CD14-positive monocyte (primary cell): ENCODE results near the gene CACNA1B. TPM values are rescaled to one million over a fixed set of nuclear protein-coding genes. Genes with fewer than 3 reads are reported as not detected.

Experiments
- DNase-seq, 3 donors: peaks; one replicate each; pipeline ENCODE4 v3.0.0-alpha.2; 2011 to 2022
- H2AFZ ChIP-seq: 2 replicates; pipeline ENCODE4 v1.6.0; 2012; ENCODE audit warnings: mild to moderate bottlenecking, low read depth, low read length, inconsistent platforms; ENCODE audit not compliant: insufficient read depth, poor library complexity, severe bottlenecking
- H3K27ac ChIP-seq, 2 donors: 1 replicate in 1 of 2; 2 replicates in 1 of 2; pipeline ENCODE4 v1.5.1; 2012 to 2013; ENCODE audit warnings: low read length in 2 of 2, control low read depth in 1 of 2, inconsistent platforms in 1 of 2, low read depth in 1 of 2, mild to moderate bottlenecking in 1 of 2
- H3K27me3 ChIP-seq, 2 donors: one replicate each; pipeline versions ENCODE4 v1.6.0 to v1.6.1; 2011 to 2013; ENCODE audit warnings: low read length in 2 of 2; ENCODE audit not compliant: control insufficient read depth in 2 of 2, insufficient read depth in 2 of 2
- H3K36me3 ChIP-seq, 2 donors: replicated peaks in 1 of 2; 1 replicate in 1 of 2; 2 replicates in 1 of 2; pipeline versions ENCODE4 v1.5.1 to v1.6.1; 2012 to 2013; ENCODE audit warnings: low read length in 2 of 2, control low read depth in 1 of 2, inconsistent platforms in 1 of 2, mild to moderate bottlenecking in 1 of 2; ENCODE audit not compliant: insufficient read depth in 2 of 2, control insufficient read depth in 1 of 2
- H3K4me1 ChIP-seq, 2 donors: 1 replicate in 1 of 2; 2 replicates in 1 of 2; pipeline versions ENCODE4 v1.5.1 to v1.6.1; 2012 to 2013; ENCODE audit warnings: low read length in 2 of 2, control low read depth in 1 of 2, inconsistent platforms in 1 of 2, mild to moderate bottlenecking in 1 of 2, moderate library complexity in 1 of 2; ENCODE audit not compliant: insufficient read depth in 2 of 2, control insufficient read depth in 1 of 2
- H3K4me2 ChIP-seq: replicated peaks from 2 replicates; pipeline ENCODE3; 2012; ENCODE audit warnings: low read length, moderate library complexity, mild to moderate bottlenecking; ENCODE audit not compliant: poor library complexity, severe bottlenecking; ENCODE audit errors: extremely low read depth
- H3K4me3 ChIP-seq, 3 experiments: fragments of 200-600 bp in 1 of 3; sonication (generic) in 1 of 3; replicated peaks in 1 of 3; 1 replicate in 2 of 3; 2 replicates in 1 of 3; pipeline ENCODE4 v1.5.1; 2011 to 2013; ENCODE audit warnings: low read length in 3 of 3, mild to moderate bottlenecking in 3 of 3, control low read depth in 2 of 3, low read depth in 2 of 3, inconsistent platforms in 1 of 3, moderate library complexity in 1 of 3
- H3K79me2 ChIP-seq: 2 replicates; pipeline ENCODE4 v1.6.0; 2012; ENCODE audit warnings: mild to moderate bottlenecking, control low read depth, inconsistent platforms, low read length, moderate library complexity; ENCODE audit not compliant: insufficient read depth
- H3K9ac ChIP-seq: 2 replicates; pipeline ENCODE4 v1.6.0; 2017; ENCODE audit warnings: low read length, mild to moderate bottlenecking; ENCODE audit not compliant: insufficient read depth, poor library complexity, severe bottlenecking
- H3K9me3 ChIP-seq, 2 donors: replicated peaks in 1 of 2; 1 replicate in 1 of 2; 2 replicates in 1 of 2; pipeline versions ENCODE4 v1.5.1 to v1.6.1; 2012 to 2013; ENCODE audit warnings: low read length in 2 of 2, control low read depth in 1 of 2; ENCODE audit not compliant: control insufficient read depth in 1 of 2, insufficient read depth in 1 of 2
- H4K20me1 ChIP-seq: 2 replicates; pipeline ENCODE4 v1.6.0; 2012; ENCODE audit warnings: mild to moderate bottlenecking, low read length, control low read depth, moderate library complexity; ENCODE audit not compliant: insufficient read depth
- H3K27ac Mint-ChIP-seq, 7 donors: one replicate each; pipeline ENCODE4 v1.8.0; 2020; ENCODE audit warnings: mild to moderate bottlenecking in 7 of 7, mixed read lengths in 7 of 7, moderate library complexity in 6 of 7, inconsistent platforms in 2 of 7
- H3K27me3 Mint-ChIP-seq, 3 donors: one replicate each; pipeline ENCODE4 v1.8.0; 2021 to 2022; ENCODE audit warnings: low read depth in 3 of 3, mild to moderate bottlenecking in 3 of 3, mixed read lengths in 3 of 3, moderate library complexity in 3 of 3, inconsistent platforms in 1 of 3
- H3K36me3 Mint-ChIP-seq, 2 donors: one replicate each; pipeline ENCODE4 v1.8.0; 2020; ENCODE audit warnings: mixed read lengths in 2 of 2, inconsistent platforms in 1 of 2, mild to moderate bottlenecking in 1 of 2
- H3K4me1 Mint-ChIP-seq: one replicate; pipeline ENCODE4 v1.8.0; 2020; ENCODE audit warnings: mild to moderate bottlenecking, mixed read lengths
- H3K4me3 Mint-ChIP-seq, 2 donors: one replicate each; pipeline ENCODE4 v1.8.0; 2020; ENCODE audit warnings: mild to moderate bottlenecking in 2 of 2, mixed read lengths in 2 of 2, moderate library complexity in 1 of 2
- H3K9me3 Mint-ChIP-seq, 7 donors: one replicate each; pipeline ENCODE4 v1.8.0; 2020 to 2022; ENCODE audit warnings: mixed read lengths in 7 of 7, mild to moderate bottlenecking in 6 of 7, moderate library complexity in 6 of 7, inconsistent platforms in 2 of 7
- WGBS: methylation state at CpG from one replicate; pipeline ENCODE4 v1.1.5; 2013; ENCODE audit warnings: missing lambda C conversion rate; ENCODE audit not compliant: insufficient coverage; 5-methylcytosine and 5-hydroxymethylcytosine counted together
- intact Hi-C, 2 donors: fragments of 100-400 bp; cut with micrococcal nuclease; formaldehyde crosslinking; loops; one replicate each; pipeline versions ENCODE4 v1.15.0 to v1.15.1; 2023
- polyA plus RNA-seq, 3 donors: library from polyadenylated mRNA; depleted of rRNA in 1 of 3; unstranded in 2 of 3; stranded (reverse) in 1 of 3; fragments of 300-500 nt in 2 of 3; fragments of >200 nt in 1 of 3; fragmentation: Illumina TruSeq in 2 of 3; gene quantifications; 1 replicate in 2 of 3; 2 replicates in 1 of 3; pipeline ENCODE4 v1.2.3, GENCODE V29; 2012 to 2021
- TF ChIP-seq, protein P1 (sequence below): fragments of 200-600 bp; IDR thresholded peaks from one replicate; pipeline ENCODE4 v1.8.0; 2022; ENCODE audit warnings: antibody characterized with exemption, mild to moderate bottlenecking

Gene CACNA1B
- polyA plus RNA-seq, 3 donors = not detected

DNA sequence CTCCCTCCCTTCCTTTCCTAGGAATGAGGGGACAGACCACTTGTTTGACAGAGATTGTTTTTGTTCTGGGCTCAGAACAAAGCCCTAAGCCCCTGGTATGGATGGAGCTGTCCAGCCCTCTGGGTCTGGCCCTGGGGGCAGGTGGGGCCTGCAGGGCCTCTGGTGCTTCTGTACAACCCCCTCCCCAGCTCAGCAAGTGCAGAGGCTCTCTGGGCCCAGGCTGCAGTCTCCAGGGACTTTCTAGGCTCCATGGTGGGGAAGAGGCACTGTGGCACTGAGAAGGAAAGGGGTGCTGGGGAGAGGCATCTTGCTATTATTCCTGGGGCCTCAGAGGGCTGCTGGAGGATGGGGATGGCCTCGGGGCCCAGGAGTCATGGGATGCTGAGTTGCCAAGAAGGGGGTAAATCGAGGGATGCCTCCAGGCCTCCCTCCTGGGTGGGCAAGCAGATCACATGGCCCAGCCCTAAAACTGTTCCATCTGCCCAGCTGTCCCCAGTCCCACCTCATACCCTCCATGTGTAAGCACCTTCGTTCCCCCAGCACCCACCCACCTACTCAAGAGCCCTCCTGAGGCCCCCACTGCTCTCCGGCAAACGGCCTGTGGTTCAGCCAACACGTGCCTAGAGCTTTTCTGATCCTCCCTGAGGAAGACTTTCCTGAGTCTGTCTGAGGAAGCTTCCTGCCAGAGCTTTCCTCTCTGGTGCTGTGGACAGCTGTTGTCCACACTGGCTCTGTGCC is 225.7 kb downstream of the CACNA1B start:
- 80% methylated on average over 5 of the region's 6 CpGs for WGBS
- Mint-ChIP-seq H3K36me3 (no peaks in the 10 kb centered on the region), H3K27ac (no peak overlapping the region), H3K4me3 (no peak overlapping the region), H3K4me1 (no peaks in the 10 kb centered on the region), H3K9me3 (peaks cover 0 to 3% (median 2%) of the 10 kb centered on the region in 7 donors), H3K27me3 (peaks cover 9 to 12% (median 10%) of the 10 kb centered on the region in 3 donors)
- H3K4me3 ChIP-seq = no peak overlapping the region
- H3K27ac ChIP-seq = no peak overlapping the region
- no peaks in the 10 kb centered on the region for H3K4me1 ChIP-seq
- H4K20me1 ChIP-seq = no peaks in the 10 kb centered on the region
- no peak overlapping the region for H3K4me2 ChIP-seq
- H3K79me2 ChIP-seq = no peaks in the 10 kb centered on the region
- H2AFZ ChIP-seq = no peak overlapping the region
- TF ChIP-seq, protein P1, sequence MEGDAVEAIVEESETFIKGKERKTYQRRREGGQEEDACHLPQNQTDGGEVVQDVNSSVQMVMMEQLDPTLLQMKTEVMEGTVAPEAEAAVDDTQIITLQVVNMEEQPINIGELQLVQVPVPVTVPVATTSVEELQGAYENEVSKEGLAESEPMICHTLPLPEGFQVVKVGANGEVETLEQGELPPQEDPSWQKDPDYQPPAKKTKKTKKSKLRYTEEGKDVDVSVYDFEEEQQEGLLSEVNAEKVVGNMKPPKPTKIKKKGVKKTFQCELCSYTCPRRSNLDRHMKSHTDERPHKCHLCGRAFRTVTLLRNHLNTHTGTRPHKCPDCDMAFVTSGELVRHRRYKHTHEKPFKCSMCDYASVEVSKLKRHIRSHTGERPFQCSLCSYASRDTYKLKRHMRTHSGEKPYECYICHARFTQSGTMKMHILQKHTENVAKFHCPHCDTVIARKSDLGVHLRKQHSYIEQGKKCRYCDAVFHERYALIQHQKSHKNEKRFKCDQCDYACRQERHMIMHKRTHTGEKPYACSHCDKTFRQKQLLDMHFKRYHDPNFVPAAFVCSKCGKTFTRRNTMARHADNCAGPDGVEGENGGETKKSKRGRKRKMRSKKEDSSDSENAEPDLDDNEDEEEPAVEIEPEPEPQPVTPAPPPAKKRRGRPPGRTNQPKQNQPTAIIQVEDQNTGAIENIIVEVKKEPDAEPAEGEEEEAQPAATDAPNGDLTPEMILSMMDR = no peak
- peak in 1 of 3 donors; percentile 1 for DNase-seq
- H3K36me3 ChIP-seq = no peaks in the 10 kb centered on the region
- H3K27me3 ChIP-seq = no peaks in the 10 kb centered on the region
- H3K9ac ChIP-seq = no peak overlapping the region
- intact Hi-C loops = no loop called here
- H3K9me3 ChIP-seq = no peaks in the 10 kb centered on the region

DNA sequence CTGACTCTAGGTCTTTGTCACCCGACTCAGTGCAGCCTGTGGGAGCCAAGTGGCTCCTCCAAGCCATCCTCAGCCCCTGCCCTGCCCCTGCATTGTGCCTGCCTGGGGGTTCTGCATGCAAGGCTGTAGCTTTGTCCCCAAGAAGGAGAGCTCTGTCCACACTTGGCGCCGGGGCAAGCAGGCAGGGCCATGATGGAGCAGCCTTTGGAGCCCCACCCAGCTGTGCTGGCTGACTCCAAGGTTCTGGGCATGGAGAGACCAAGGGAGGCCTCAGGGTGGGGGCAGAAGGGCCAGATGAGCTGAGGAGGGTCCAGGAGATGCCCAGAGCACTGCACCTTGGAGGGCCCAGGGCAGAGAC is 226.2 kb downstream of the CACNA1B start:
- no peaks in the 10 kb centered on the region for H3K9me3 ChIP-seq
- WGBS = 92% methylated on average over 3 of the region's 3 CpGs
- Mint-ChIP-seq H3K27ac (no peak overlapping the region), H3K4me1 (no peaks in the 10 kb centered on the region), H3K9me3 (peaks cover 0 to 4% (median 2%) of the 10 kb centered on the region in 7 donors), H3K27me3 (peaks cover 9 to 12% (median 10%) of the 10 kb centered on the region in 3 donors), H3K36me3 (no peaks in the 10 kb centered on the region), H3K4me3 (no peak overlapping the region)
- no peak for DNase-seq
- H3K9ac ChIP-seq = no peak overlapping the region
- intact Hi-C loops = no loop called here
- no peaks in the 10 kb centered on the region for H3K36me3 ChIP-seq
- H3K27me3 ChIP-seq = no peaks in the 10 kb centered on the region
- no peak overlapping the region for H3K4me3 ChIP-seq
- H2AFZ ChIP-seq = no peak overlapping the region
- TF ChIP-seq, protein P1 = no peak
- H3K4me1 ChIP-seq = no peaks in the 10 kb centered on the region
- no peak overlapping the region for H3K27ac ChIP-seq
- no peaks in the 10 kb centered on the region for H3K79me2 ChIP-seq
- H3K4me2 ChIP-seq = no peak overlapping the region
- H4K20me1 ChIP-seq = no peaks in the 10 kb centered on the region
